ENCODE measurements around the gene DIPK1C. TPM values are rescaled to one million over a fixed set of nuclear protein-coding genes. Genes with fewer than 3 reads are reported as not detected.

DIPK1C gene
- total and polyA plus RNA-seq, 10 of the 15 experiments (the other 5 are each of a cell fraction or from before 2014, with no cell fraction given), result not detected

DNA sequence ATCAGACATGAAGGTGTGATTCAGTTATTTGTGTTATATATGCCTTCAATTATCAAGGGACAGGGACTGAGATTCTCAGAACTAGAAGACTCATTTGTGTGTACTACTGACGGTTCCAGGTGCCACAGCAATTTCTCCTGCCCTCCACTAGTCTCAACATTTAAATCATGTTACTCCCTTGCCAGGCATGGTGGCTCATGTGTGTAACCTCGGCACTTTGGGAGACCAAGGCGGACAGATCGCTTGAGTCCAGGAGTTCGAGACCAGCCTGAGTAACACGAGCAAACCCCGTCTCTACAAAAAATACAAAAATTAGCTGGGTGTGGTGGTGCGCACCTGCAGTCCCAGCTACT is 40.2 kb upstream of the DIPK1C start:
- DNase-seq (ENCODE audit: low read depth, low spot score) (no peak), ATAC-seq (no peak), FAIRE-seq (no peak)
- Histone ChIP-seq H3K27me3 (replicated peaks in 1 of 2; ENCODE audit: control insufficient read depth in 2 of 2, insufficient read depth in 2 of 2, low read length in 1 of 2) (no peaks in the 10 kb centered on the region), H2AFZ (ENCODE audit: control insufficient read depth, low read depth, low read length) (no peak overlapping the region), H4K20me1 (ENCODE audit: control insufficient read depth, insufficient read depth) (no peaks in the 10 kb centered on the region), H3K4me3 (peak overlapping the region; percentile 80), H3K27ac (ENCODE audit: control insufficient read depth, insufficient read depth) (peak overlapping the region; percentile 76), H3K79me2 (ENCODE audit: control insufficient read depth, insufficient read depth, low read length) (peaks cover 55% of the 10 kb centered on the region), H3K4me2 (ENCODE audit: control insufficient read depth, insufficient read depth) (peak overlapping the region; percentile 98), H3K36me3 (ENCODE audit: control insufficient read depth in 2 of 2, insufficient read depth in 2 of 2, low read length in 1 of 2) (peaks cover 0 to 3% of the 10 kb centered on the region in 2 experiments; a peak in 1 of 4 replicates), H3K4me1 (ENCODE audit: control insufficient read depth, insufficient read depth, low read length) (peaks cover 18% of the 10 kb centered on the region), H3K9ac (ENCODE audit: control insufficient read depth, insufficient read depth, low read length) (peak overlapping the region; percentile 83; the same call in 1 of the 2 replicates), H3K9me3 (replicated peaks; ENCODE audit: control insufficient read depth, insufficient read depth, low read length) (no peaks in the 10 kb centered on the region)
- SMC1A ChIA-PET (ENCODE audit: uncharacterized antibody, unreplicated experiment), result no interaction called here
- RAD21 ChIA-PET (ENCODE audit: unreplicated experiment), result no interaction called here
- POLR2A ChIA-PET, result interaction anchor here (0.9 kb wide), 1 partner anchor 50 kb away, joined by 3 read pairs; no protein-coding TSS in a partner anchor
- no TSS peak for BruUV-seq (replicated peaks)
- in situ Hi-C loops (cut with MboI), result loop anchor here (5.0 kb wide), 3 partner anchors 100 to 300 kb away; partner anchors contain the start of gene ZNF407
- CTCF ChIA-PET, result interaction anchor here (0.6 kb wide), 2 partner anchors 206 to 527 kb away, joined by 3 read pairs; partner anchors contain the start of gene CYB5A
- WGBS (ENCODE audit: insufficient coverage, insufficient replicate concordance, low lambda C conversion rate, missing lambda C conversion rate), result 21% methylated on average over 8 of the region's 8 CpGs
- intact Hi-C loops (cut with micrococcal nuclease; ENCODE audit: unreplicated experiment), result loop anchor here (5.0 to 10.0 kb wide), 4 partner anchors 205 to 1998 kb away; partner anchors contain the start of genes CYB5A, FBXO15, PTGR3 and TIMM21
- no peak for TF ChIP-seq RAD51 (IDR thresholded peaks at IDR 0.05)
- TF ChIP-seq WRNIP1 (IDR thresholded peaks at IDR 0.05; ENCODE audit: borderline replicate concordance, low read depth, low read length), result no peak
- no peak for TF ChIP-seq LARP7 (IDR thresholded peaks at IDR 0.05)
- TF ChIP-seq, protein P1, sequence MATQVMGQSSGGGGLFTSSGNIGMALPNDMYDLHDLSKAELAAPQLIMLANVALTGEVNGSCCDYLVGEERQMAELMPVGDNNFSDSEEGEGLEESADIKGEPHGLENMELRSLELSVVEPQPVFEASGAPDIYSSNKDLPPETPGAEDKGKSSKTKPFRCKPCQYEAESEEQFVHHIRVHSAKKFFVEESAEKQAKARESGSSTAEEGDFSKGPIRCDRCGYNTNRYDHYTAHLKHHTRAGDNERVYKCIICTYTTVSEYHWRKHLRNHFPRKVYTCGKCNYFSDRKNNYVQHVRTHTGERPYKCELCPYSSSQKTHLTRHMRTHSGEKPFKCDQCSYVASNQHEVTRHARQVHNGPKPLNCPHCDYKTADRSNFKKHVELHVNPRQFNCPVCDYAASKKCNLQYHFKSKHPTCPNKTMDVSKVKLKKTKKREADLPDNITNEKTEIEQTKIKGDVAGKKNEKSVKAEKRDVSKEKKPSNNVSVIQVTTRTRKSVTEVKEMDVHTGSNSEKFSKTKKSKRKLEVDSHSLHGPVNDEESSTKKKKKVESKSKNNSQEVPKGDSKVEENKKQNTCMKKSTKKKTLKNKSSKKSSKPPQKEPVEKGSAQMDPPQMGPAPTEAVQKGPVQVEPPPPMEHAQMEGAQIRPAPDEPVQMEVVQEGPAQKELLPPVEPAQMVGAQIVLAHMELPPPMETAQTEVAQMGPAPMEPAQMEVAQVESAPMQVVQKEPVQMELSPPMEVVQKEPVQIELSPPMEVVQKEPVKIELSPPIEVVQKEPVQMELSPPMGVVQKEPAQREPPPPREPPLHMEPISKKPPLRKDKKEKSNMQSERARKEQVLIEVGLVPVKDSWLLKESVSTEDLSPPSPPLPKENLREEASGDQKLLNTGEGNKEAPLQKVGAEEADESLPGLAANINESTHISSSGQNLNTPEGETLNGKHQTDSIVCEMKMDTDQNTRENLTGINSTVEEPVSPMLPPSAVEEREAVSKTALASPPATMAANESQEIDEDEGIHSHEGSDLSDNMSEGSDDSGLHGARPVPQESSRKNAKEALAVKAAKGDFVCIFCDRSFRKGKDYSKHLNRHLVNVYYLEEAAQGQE (IDR thresholded peaks at IDR 0.05; ENCODE audit: low read depth, low read length), result no peak
- TF ChIP-seq, protein P2, sequence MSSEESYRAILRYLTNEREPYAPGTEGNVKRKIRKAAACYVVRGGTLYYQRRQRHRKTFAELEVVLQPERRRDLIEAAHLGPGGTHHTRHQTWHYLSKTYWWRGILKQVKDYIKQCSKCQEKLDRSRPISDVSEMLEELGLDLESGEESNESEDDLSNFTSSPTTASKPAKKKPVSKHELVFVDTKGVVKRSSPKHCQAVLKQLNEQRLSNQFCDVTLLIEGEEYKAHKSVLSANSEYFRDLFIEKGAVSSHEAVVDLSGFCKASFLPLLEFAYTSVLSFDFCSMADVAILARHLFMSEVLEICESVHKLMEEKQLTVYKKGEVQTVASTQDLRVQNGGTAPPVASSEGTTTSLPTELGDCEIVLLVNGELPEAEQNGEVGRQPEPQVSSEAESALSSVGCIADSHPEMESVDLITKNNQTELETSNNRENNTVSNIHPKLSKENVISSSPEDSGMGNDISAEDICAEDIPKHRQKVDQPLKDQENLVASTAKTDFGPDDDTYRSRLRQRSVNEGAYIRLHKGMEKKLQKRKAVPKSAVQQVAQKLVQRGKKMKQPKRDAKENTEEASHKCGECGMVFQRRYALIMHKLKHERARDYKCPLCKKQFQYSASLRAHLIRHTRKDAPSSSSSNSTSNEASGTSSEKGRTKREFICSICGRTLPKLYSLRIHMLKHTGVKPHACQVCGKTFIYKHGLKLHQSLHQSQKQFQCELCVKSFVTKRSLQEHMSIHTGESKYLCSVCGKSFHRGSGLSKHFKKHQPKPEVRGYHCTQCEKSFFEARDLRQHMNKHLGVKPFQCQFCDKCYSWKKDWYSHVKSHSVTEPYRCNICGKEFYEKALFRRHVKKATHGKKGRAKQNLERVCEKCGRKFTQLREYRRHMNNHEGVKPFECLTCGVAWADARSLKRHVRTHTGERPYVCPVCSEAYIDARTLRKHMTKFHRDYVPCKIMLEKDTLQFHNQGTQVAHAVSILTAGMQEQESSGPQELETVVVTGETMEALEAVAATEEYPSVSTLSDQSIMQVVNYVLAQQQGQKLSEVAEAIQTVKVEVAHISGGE (CRISPR knock-in tag; IDR thresholded peaks at IDR 0.05), result no peak
- no peak for TF ChIP-seq HDAC6 (IDR thresholded peaks at IDR 0.05; ENCODE audit: unreplicated experiment)
- TF ChIP-seq, protein P3, sequence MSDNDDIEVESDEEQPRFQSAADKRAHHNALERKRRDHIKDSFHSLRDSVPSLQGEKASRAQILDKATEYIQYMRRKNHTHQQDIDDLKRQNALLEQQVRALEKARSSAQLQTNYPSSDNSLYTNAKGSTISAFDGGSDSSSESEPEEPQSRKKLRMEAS (IDR thresholded peaks at IDR 0.05; ENCODE audit: low read depth, low read length), result no peak
- TF ChIP-seq EZH2 (IDR thresholded peaks at IDR 0.05; ENCODE audit: borderline replicate concordance, control insufficient read depth, low read depth, low read length), result no peak
- no peak for TF ChIP-seq IKZF2 (IDR thresholded peaks at IDR 0.05)
- TF ChIP-seq, protein P4, sequence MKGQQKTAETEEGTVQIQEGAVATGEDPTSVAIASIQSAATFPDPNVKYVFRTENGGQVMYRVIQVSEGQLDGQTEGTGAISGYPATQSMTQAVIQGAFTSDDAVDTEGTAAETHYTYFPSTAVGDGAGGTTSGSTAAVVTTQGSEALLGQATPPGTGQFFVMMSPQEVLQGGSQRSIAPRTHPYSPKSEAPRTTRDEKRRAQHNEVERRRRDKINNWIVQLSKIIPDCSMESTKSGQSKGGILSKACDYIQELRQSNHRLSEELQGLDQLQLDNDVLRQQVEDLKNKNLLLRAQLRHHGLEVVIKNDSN (IDR thresholded peaks at IDR 0.05; ENCODE audit: borderline replicate concordance, extremely low read length, insufficient read depth, low read depth, low read length), result no peak
- TF ChIP-seq RBBP5 (conservative IDR thresholded peaks at IDR 0.05), result no peak
- no peak for TF ChIP-seq SUPT20H (IDR thresholded peaks at IDR 0.05; ENCODE audit: borderline replicate concordance, control insufficient read depth, low read depth, low read length)
